Progenitor cell of endocrine pancreas (in vitro differentiated cells): ENCODE results near the gene RPS17. TPM values are rescaled to one million over a fixed set of nuclear protein-coding genes. Genes with fewer than 3 reads are reported as not detected.
"Not testable (repeated sequence)": the region's sequence is repeated elsewhere in the genome, so short reads cannot be mapped to it uniquely, and the experiment has no call there.

Experiments
- DNase-seq: peaks from one replicate; pipeline ENCODE4 v3.0.0; 2021; ENCODE audit warnings: low spot score; ENCODE audit not compliant: unreplicated experiment
- H3K27ac Mint-ChIP-seq: 2 replicates; pipeline ENCODE4 v1.8.0; 2021; ENCODE audit warnings: mild to moderate bottlenecking, moderate library complexity, mixed read lengths
- H3K27me3 Mint-ChIP-seq: 2 replicates; pipeline ENCODE4 v1.8.0; 2021; ENCODE audit warnings: mixed read lengths
- H3K36me3 Mint-ChIP-seq: 2 replicates; pipeline ENCODE4 v1.8.0; 2022; ENCODE audit warnings: mixed read lengths; ENCODE audit not compliant: insufficient read depth
- H3K4me1 Mint-ChIP-seq: 2 replicates; pipeline ENCODE4 v1.8.0; 2021; ENCODE audit warnings: low read depth, mixed read lengths
- H3K4me3 Mint-ChIP-seq: 2 replicates; pipeline ENCODE4 v1.8.0; 2021; ENCODE audit warnings: low read depth, mild to moderate bottlenecking, moderate library complexity, mixed read lengths
- H3K9me3 Mint-ChIP-seq: 2 replicates; pipeline ENCODE4 v1.8.0; 2021; ENCODE audit warnings: low read depth, mixed read lengths
- total RNA-seq: library from RNA; stranded (reverse); gene quantifications from 2 replicates; pipeline ENCODE4 v1.2.1, GENCODE V29; 2021
- TF ChIP-seq, protein P1 (sequence below): fragments of 200-600 bp; sonication (generic); IDR thresholded peaks from one replicate; pipeline ENCODE4 v1.5.0; 2021; ENCODE audit warnings: antibody characterized with exemption, mild to moderate bottlenecking; ENCODE audit not compliant: unreplicated experiment

The RPS17 gene
- total RNA-seq, 1 donor from 2014 or later = 1,639 TPM

DNA sequence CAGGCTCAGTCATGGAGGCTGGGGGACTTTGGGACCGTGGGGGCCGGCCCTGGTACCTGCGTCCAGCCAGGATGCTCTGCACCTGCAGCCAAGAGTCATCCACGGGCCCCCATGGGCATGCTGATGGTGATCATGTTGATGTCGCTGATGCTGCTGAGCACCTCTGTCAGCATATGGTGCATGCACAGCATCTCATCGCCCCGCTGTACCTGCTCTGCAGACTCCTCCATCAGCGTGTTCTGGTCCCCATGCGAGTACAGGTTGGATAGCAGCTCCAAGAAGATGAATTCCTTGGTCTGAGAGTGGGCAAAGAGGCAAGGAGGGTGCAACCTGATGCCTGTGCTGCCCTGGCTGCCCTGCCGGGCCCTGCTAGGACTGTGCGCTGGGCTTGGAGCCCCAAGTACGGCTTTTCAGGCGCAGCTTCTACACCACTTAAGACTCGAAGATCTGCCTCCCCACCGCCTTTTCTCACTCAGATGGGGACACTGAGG, 7.2 kb downstream of the RPS17 start:
- TF ChIP-seq, protein P1, sequence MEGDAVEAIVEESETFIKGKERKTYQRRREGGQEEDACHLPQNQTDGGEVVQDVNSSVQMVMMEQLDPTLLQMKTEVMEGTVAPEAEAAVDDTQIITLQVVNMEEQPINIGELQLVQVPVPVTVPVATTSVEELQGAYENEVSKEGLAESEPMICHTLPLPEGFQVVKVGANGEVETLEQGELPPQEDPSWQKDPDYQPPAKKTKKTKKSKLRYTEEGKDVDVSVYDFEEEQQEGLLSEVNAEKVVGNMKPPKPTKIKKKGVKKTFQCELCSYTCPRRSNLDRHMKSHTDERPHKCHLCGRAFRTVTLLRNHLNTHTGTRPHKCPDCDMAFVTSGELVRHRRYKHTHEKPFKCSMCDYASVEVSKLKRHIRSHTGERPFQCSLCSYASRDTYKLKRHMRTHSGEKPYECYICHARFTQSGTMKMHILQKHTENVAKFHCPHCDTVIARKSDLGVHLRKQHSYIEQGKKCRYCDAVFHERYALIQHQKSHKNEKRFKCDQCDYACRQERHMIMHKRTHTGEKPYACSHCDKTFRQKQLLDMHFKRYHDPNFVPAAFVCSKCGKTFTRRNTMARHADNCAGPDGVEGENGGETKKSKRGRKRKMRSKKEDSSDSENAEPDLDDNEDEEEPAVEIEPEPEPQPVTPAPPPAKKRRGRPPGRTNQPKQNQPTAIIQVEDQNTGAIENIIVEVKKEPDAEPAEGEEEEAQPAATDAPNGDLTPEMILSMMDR = no peak
- Mint-ChIP-seq H3K4me1 (peaks cover 4% of the 10 kb centered on the region), H3K27ac (no peak overlapping the region), H3K4me3 (no peak overlapping the region), H3K36me3 (peaks cover 24% of the 10 kb centered on the region), H3K27me3 (no peaks in the 10 kb centered on the region), H3K9me3 (no peaks in the 10 kb centered on the region)
- DNase-seq = no peak

DNA sequence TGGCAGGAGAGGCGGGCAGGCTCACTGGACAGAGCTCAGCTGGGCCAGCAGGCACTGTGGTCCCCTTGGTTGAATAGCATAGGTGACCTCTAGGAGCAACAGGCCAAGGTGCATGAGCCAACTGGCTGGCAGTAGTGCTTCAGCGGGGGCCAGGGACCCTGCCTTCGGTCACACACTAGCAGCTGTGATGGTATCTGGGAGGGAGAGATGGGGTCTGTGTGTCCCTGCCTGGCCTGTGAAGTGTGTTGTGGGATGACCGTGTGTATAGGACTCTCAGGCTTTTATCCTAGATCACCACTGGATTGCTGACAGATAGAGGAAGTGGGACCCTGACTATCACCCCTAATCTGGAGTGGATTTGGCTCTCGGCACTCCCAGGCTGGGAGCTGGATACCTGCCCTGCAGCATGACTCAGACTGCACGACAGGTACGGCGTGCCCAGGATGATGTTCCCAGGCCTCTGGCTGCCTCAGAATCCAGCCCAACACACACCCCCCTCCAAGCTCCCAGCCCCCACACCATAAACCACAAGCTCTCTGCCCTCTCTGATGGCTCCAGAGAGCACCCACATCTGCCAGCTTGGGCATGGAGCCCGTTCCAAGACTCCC, 7.8 kb downstream of the RPS17 start:
- Mint-ChIP-seq H3K36me3 (peaks cover 21% of the 10 kb centered on the region), H3K27me3 (no peaks in the 10 kb centered on the region), H3K27ac (no peak overlapping the region), H3K9me3 (no peaks in the 10 kb centered on the region), H3K4me3 (no peak overlapping the region), H3K4me1 (peaks cover 1% of the 10 kb centered on the region)
- no peak for DNase-seq
- TF ChIP-seq, protein P1 = no peak

DNA sequence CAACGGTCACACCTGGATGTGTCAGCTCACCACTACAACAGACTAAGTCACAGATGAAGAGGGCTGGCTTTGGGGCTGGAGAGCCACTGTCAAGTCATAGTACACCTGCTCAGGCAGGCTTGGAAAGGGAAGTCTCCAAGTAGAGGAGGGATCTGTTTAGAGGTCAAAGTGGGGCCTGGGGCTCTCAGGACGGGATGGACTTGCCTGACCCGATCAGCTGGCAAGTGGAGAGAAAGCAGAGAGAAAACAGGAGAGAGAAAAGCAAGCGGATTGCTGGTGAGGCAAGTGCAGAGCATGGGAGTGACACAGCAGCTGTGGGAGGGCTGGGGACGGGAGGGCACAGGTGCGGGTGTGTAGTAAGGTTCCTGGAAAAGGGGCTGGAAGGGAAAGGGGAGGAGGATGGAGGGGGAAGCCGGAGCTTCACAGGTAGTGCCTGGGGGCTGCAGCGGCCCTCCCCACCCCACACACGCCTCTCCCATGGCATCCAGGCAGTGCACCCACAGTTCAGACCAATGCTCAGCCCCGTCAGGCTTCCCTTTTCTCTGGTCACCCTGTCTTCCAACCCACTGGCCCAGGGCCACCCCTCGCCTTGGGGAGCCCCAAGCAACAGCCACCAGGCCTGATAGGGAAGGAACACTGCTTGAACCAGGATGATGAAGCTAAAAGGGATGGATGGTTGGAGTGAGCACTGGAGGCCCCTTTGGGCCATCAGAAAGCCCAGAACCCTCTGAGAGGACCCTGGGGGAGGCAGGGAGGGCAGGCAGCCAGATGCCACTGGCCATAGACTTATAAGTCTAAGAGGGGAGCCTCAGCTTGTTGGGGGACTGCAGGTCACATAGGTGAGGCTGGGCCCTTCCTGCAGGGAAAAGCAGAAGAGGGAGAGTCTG, 8.5 kb downstream of the RPS17 start:
- Mint-ChIP-seq H3K4me3 (no peak overlapping the region), H3K36me3 (peaks cover 16% of the 10 kb centered on the region), H3K9me3 (no peaks in the 10 kb centered on the region), H3K4me1 (peaks cover 1% of the 10 kb centered on the region), H3K27me3 (peaks cover 6% of the 10 kb centered on the region), H3K27ac (no peak overlapping the region)
- DNase-seq = no peak
- TF ChIP-seq, protein P1 = no peak

DNA sequence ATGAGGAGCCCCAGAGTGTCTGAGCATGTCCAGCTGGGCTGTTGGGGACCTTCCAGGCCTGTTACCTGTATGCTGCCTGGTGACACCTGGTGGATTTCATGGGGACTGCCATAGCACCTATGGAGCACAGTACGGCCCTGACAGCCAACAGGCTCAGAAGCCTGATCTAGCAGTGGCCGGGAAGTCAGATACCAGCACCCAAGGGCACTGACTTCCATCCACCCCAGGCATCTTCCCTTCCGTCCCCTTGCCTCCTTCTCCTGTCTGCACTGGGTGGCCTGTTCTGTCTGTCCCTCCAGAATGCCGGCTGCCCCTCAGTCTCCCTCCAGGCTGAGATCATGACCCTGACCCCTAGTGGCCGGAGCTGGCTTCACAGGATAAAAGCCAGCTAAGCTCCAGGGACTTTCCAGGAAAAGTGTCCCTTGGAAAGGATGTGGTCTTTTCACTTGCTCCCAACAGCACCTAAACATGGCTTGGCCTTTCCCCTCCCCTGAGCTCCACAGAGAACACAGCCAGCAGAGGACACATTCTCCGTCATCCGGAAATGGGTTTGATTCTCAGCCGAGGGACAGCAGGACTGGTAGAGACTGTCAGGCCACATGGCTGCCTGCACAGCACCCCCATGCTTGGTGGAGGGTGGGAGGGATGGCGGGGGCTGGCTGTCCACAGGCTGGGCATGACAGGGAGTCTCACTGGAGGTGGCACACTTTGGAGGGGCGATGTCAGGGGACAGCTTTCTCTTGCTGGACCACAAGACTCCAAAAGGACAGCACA, 9.5 kb downstream of the RPS17 start:
- peaks cover 13% of the 10 kb centered on the region for H3K36me3 Mint-ChIP-seq
- no peaks in the 10 kb centered on the region for H3K9me3 Mint-ChIP-seq
- no peak overlapping the region for H3K27ac Mint-ChIP-seq
- peak; percentile 60 for DNase-seq
- peak overlapping the region; percentile 61 for H3K4me3 Mint-ChIP-seq
- H3K4me1 Mint-ChIP-seq = peaks cover 1% of the 10 kb centered on the region
- peaks cover 6% of the 10 kb centered on the region for H3K27me3 Mint-ChIP-seq
- TF ChIP-seq, protein P1 = peak; percentile 91

DNA sequence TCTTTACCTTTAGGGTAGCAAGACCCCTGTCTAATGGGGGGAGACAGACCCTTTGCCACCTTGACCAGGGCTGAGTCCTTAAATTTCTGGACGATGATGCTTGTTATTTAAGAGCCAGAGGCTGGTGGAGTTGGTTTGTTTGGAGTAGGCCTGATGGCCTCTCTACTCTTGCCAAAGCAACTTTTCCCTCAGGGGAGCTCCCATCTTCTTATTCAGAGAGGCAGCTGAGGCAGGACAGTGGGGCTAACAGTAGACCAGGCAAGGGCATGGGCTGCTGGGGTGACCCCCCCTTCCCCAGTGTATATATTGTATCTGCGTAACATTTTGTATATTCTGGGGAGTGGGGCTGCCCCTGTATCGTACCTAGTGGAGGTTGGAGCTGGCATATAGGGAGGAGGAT, 10.3 kb downstream of the RPS17 start:
- Mint-ChIP-seq H3K4me1 (peaks cover 1% of the 10 kb centered on the region), H3K4me3 (no peak overlapping the region), H3K27ac (no peak overlapping the region), H3K36me3 (peaks cover 9% of the 10 kb centered on the region), H3K27me3 (peaks cover 6% of the 10 kb centered on the region), H3K9me3 (no peaks in the 10 kb centered on the region)
- TF ChIP-seq, protein P1 = no peak
- DNase-seq = no peak

DNA sequence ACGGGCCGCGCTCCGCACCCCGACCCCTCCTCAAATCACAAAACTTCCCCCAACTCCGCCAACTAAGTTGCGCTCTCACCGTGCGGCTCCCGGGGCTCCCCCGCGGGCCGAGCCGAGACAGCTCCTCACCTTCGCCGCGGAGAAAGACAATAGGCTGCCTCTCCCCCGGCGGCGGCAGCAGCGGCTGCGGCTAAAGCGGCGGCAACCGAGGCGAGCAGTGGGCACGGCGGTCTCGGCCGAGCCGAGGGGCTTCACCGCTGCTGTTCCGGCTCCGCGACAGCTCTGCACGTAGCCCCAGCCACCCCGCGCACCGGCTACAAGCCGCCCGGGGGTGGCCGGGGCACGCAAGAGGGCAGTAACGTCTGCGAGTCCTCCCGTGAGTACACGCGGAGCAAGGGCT, 26.7 kb downstream of the RPS17 start:
- not testable (repeated sequence) for H3K4me3 Mint-ChIP-seq, H3K27ac Mint-ChIP-seq, H3K9me3 Mint-ChIP-seq, H3K4me1 Mint-ChIP-seq, H3K27me3 Mint-ChIP-seq, DNase-seq, H3K36me3 Mint-ChIP-seq

DNA sequence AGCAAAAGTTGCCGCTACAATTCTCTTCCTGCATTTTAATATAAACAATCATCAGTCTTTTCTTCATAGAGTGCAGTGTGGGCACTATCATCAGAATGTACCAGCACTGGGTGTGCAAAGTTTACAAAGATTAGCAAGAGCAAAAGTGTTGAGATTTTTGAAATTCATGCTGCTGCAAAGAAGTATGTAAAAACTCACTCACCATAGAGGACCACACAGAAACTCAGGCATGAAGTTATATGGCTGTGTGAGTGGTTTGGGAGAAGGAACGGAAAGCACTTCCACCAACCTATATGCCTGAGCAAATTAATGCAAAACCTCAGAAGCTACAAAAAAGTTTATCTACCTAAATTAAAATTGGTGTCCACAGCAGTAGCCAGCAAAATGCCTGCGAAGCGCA, 32.6 kb downstream of the RPS17 start:
- H3K9me3 Mint-ChIP-seq, H3K36me3 Mint-ChIP-seq, H3K4me3 Mint-ChIP-seq, DNase-seq, H3K4me1 Mint-ChIP-seq, H3K27me3 Mint-ChIP-seq, H3K27ac Mint-ChIP-seq: not testable (repeated sequence)

DNA sequence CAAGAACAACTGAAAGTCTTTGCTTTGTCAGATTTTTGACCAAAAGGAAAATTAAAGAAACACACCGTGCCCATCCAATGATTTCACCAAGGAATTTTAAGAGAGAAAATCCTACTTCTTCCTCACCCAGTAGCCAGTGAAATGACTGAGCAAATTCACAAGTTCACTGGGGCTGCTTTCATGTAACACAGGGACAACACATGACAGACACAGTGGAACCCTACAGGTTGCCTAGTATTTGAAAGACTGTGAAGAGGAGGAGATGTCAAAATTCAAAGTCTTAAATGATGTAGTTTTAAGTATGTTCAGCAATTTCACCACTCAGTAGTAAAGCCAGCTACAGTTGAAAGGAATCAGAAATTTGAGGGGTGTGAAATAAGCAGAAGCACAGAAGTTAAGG, 33.2 kb downstream of the RPS17 start:
- H3K27me3 Mint-ChIP-seq, H3K36me3 Mint-ChIP-seq, H3K27ac Mint-ChIP-seq, DNase-seq, H3K9me3 Mint-ChIP-seq, H3K4me3 Mint-ChIP-seq, H3K4me1 Mint-ChIP-seq: not testable (repeated sequence)
